HG02970 (cell line): ENCODE measurements around the gene MEGF10.

Experiments used
- ATAC-seq: cut with Tn5 transposase; IDR thresholded peaks from one replicate; pipeline ENCODE4 v1.9.1; 2021; ENCODE audit warnings: mild to moderate bottlenecking, moderate library complexity, moderate number of reproducible peaks; ENCODE audit not compliant: unreplicated experiment, low FRiP score

MEGF10 gene

DNA sequence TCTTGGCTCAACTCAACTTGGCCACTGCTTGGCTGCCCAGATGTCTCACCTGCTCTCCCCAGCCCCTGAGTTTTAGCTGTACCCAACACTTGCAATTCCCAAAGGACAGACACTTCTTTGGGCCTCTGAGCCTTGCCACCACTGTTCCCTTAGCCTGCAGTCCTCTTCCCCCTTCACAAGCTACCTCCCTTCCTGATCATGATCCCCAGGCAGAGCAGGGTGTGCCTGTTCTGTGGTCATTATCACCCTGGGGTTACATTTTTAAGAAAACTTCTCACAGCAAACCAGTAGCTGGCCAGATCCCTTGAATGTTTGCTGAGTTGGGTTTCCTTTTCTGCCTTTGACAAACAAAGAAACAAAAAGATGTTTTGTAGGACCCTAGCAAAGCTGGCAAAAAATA, 139.3 kb downstream of the MEGF10 start:
- no peak for ATAC-seq

- no peak for ATAC-seq
Observed at GRCh38 chr5:127430627-127431026, 140.0 kb downstream of the MEGF10 start.

GRCh38 chr5:127431977-127432585, 141.5 kb downstream of the MEGF10 start:
- no peak for ATAC-seq

DNA sequence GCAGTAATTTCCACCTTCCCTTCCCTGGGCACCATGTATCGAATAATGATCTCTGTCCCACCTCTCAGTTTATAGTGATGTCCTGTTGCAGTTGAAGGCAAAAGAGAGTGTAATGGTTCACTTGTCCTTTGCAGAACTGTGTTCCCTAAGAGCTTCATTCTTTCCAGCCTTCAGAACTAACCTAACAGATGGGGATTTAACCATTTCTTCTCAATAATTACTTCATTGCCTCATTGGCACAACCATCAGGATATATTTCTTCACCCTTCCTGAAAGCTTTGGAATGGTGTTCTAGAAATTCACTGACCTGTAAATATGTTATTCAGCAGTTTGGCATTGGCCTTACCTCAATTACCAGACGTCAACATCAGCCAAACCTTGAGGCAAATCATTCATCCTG, 142.9 kb downstream of the MEGF10 start:
- ATAC-seq: no peak

DNA sequence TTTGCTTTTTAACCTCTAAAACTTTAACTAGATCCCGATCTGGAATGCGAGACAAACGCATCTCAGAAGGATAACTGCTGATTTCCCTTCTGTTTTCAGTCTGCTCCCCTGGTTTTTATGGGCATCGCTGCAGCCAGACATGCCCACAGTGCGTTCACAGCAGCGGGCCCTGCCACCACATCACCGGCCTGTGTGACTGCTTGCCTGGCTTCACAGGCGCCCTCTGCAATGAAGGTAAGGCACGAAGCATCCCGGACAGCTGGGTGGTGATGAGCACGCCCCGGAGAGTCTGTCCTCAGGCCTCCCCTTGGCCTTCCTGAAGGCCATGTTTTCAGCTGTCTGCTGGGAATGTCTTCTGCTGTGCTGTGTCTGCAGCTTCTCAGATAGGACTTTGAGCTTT, 144.0 kb downstream of the MEGF10 start:
- ATAC-seq: no peak

DNA sequence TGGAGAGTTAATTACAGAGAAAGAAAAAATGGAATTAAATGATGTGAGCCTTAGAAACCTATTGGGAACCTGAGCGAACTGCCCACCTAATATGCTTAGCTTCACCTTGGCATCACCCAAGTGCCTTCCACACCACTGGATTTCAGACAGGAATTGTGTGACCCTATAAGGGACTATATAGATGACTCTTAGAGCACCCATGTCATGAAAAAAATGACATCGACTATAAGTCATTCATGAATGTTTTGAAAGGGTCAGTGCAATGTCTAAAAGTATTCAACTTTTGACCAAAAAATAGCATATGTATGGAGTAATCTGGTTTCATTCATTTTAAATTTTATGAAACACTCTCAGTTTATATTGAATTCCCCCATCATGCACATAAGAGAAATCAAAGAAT, 145.2 kb downstream of the MEGF10 start:
- ATAC-seq: no peak

DNA sequence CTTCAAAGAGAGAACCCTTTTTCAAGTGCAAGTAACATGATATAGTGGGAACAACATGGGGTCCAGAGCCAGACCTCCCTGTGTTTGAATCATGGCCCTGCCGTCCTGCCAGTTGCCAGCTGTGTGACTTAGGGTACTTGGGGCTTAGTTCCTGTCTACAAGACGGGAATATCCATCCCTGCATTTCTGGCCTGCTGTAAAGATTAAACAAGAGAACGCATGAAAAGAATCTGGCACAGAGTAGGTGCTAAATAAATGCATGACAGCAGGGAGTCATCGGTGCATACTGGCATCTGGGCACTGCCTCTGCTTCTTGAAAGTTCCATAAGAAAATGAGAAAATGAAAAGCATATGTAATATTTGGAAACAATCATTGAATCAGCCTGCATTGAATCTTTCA, 149.0 kb downstream of the MEGF10 start:
- no peak for ATAC-seq

DNA sequence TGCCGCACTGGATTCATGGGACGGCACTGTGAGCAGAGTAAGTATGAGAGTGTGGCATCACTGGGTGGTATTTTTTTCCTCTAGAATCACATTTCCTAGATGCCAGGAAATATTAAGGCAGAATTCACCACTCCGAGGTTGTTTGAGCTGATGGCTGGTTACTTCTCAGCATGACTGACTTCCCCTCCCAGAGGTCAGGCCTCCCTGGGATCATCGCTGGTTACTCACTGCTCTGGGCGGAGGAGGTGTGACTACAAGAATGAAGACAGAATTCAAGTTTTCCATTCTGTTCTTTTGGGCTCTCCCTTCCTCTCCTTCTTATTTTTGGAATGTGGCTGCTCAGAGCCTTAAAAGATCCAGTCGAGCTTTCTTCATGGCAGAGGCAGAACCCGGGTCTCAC, 150.2 kb downstream of the MEGF10 start:
- no peak for ATAC-seq

GRCh38 chr5:127441799-127442484, 151.3 kb downstream of the MEGF10 start:
- ATAC-seq: no peak

GRCh38 chr5:127444171-127444570, 153.6 kb downstream of the MEGF10 start:
- ATAC-seq: no peak

GRCh38 chr5:127445328-127445727, 154.7 kb downstream of the MEGF10 start:
- no peak for ATAC-seq

GRCh38 chr5:127446626-127447025, 156.0 kb downstream of the MEGF10 start:
- ATAC-seq: no peak

DNA sequence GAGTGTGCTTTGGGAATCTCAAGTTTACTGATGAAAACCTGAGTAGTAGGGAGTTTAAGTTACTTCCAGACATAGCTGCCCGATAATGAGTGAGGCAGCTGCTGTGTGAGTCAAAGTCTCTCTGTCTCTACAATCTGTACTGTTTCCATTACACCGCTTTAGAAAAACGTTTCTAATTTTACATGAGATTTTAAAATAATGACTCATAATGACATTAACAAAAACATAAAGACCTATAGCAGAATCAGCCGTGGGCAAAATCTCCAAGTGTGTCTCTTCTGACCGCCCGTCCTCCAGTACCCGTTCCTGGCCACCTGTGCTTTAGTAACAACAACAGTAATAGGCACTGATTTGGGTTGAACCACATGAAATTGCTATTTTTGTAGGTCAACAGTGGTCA, 157.2 kb downstream of the MEGF10 start:
- no peak for ATAC-seq

- ATAC-seq: no peak
Observed at GRCh38 chr5:127450046-127450445, 159.4 kb downstream of the MEGF10 start.

DNA sequence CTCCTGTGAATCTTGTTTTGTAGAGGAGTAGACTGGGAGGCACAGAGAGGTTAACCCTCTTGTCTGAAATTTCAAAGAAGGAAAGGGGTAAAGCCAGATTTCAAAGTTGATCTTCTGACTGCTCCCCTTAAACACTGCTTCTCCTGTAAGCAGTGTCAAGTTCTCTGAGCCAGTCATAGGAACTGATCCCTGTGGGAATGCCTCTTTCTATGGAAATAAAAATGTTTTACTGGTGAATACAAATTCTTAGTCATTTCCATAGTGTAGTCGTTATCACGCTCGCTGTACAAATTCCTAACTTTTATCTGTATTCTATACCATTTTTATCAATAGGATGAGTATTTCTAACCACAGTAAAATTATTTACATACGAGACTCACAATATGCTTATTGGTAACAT, 160.5 kb downstream of the MEGF10 start:
- ATAC-seq: no peak

GRCh38 chr5:127452626-127453025, 162.0 kb downstream of the MEGF10 start:
- ATAC-seq: no peak

DNA sequence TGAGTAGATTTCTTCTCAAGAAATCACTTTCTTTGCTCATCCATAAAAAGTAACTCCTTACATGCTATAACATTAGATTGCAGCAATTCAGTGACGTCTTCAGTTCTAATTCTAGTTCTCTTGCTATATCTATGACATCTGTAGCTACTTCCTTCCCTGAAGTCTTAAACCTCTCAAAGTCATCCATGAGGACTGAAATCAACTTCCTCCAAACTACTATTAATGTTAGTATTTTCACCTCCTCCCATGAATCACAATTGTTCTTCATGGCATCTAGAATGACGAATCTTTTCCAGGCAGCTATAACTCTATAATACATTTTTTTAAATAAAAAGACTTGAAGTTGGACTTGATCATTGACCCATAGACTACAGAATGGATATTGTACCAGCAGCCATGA, 180.6 kb downstream of the MEGF10 start:
- no peak for ATAC-seq

GRCh38 chr5:127472700-127473099, 182.1 kb downstream of the MEGF10 start:
- no peak for ATAC-seq

GRCh38 chr5:127486471-127486870, 195.9 kb downstream of the MEGF10 start:
- no peak for ATAC-seq

DNA sequence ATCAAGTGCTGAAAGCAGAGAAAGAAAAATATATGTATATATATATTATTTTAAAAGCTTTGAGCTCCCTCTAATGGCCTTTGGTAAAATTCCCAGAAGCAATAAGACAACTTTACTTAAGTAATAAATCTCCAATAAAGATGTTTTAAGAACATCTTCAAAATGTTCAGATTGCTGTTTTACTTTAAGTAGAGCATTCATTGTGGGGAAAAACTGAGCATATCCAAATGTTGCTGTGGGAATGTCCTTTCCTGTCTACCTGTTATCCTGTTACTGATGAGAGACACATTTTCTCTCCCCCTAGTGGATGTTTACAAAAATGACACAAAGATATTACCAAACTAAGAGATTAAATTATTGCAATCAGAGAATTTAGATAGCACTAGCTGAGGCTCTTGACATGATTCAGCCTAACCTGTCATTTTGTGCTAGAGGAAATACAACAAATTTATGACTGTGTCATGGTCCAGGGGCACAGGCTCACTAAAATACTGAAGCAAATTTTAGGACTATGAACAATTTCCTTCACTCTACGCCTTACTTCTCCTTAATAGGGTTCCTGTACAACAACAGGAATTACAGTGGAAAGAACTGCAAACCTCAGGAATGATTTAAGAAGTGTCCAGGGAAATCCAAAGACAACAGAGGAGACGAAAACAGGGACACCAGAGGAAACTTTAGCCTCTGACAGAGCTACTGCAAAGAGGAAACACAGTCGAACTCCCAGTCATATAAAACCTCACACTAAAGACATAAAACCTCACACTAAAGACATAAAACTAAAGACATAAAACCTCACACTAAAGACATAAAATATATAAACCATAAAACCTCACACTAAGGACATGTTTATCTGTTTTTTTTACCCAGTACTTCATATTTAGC, 202.5 kb downstream of the MEGF10 start:
- peak; percentile 62 for ATAC-seq

- ATAC-seq: no peak
Observed at GRCh38 chr5:127498548-127498947, 208.0 kb downstream of the MEGF10 start.
